NCI-H345 treated with DMSO at 0.1 percent for 48 hours (cell line): ENCODE results near the gene MAU2.

Experiments used
- DNase-seq: peaks from one replicate; lab custom pipeline; 2025; ENCODE audit not compliant: unreplicated experiment; lab: John Stamatoyannopoulos, UW

The MAU2 gene

GRCh38 chr19:19320361-19321140 lies at the start of gene MAU2, which contains the start of gene SUGP1:
Gene MAU2, plus strand, starts transcription at chr19:19320829. Its CDS starts 31 bp downstream, at chr19:19320860.
Gene SUGP1, minus strand, starts transcription at chr19:19320509. Its CDS starts 13 bp downstream, at chr19:19320496.
- DNase-seq, result peak; percentile 81

GRCh38 chr19:19271828-19272599 lies 48.6 kb upstream of the MAU2 start:
- DNase-seq, result no peak

GRCh38 chr19:19274146-19274545 lies 46.5 kb upstream of the MAU2 start:
- no peak for DNase-seq

- DNase-seq, result no peak
Measured at GRCh38 chr19:19274716-19275565, 45.7 kb upstream of the MAU2 start.

GRCh38 chr19:19276386-19276785 lies 44.2 kb upstream of the MAU2 start:
- no peak for DNase-seq

GRCh38 chr19:19276851-19277250 lies 43.8 kb upstream of the MAU2 start:
- no peak for DNase-seq

- peak; percentile 66 for DNase-seq
Measured at GRCh38 chr19:19278315-19278714, 42.3 kb upstream of the MAU2 start.

- no peak for DNase-seq
Measured at GRCh38 chr19:19279062-19279612, 41.5 kb upstream of the MAU2 start.

- no peak for DNase-seq
Measured at GRCh38 chr19:19279853-19280252, 40.8 kb upstream of the MAU2 start.

GRCh38 chr19:19280561-19280960 lies 40.1 kb upstream of the MAU2 start:
- DNase-seq, result no peak

GRCh38 chr19:19285686-19286085 lies 34.9 kb upstream of the MAU2 start:
- DNase-seq, result no peak

GRCh38 chr19:19292607-19293006 lies 28.0 kb upstream of the MAU2 start:
- no peak for DNase-seq

GRCh38 chr19:19294914-19295313 lies 25.7 kb upstream of the MAU2 start:
- no peak for DNase-seq

- no peak for DNase-seq
Measured at GRCh38 chr19:19296953-19297689, 23.5 kb upstream of the MAU2 start.

- no peak for DNase-seq
Measured at GRCh38 chr19:19297759-19298158, 22.9 kb upstream of the MAU2 start.

- DNase-seq, result no peak
Measured at GRCh38 chr19:19300613-19301012, 20.0 kb upstream of the MAU2 start.

- no peak for DNase-seq
Measured at GRCh38 chr19:19303411-19303810, 17.2 kb upstream of the MAU2 start.

GRCh38 chr19:19304186-19304965 lies 16.3 kb upstream of the MAU2 start:
- no peak for DNase-seq

GRCh38 chr19:19305066-19305465 lies 15.6 kb upstream of the MAU2 start:
- DNase-seq, result no peak

GRCh38 chr19:19305696-19306095 lies 14.9 kb upstream of the MAU2 start:
- no peak for DNase-seq
